Urinary bladder (tissue), 4 donors: Measurements from ENCODE around the gene IPO13. TPM values are rescaled to one million over a fixed set of nuclear protein-coding genes. Genes with fewer than 3 reads are reported as not detected.
A peak's percentile ranks its signal among the peaks of the same experiment; 100 is the strongest.

ENCODE experiments used
- DNase-seq: peaks from one replicate; pipeline ENCODE4 v3.0.0-alpha.2; 2015; ENCODE audit errors: extremely low spot score
- H3K27ac ChIP-seq: one replicate; pipeline ENCODE4 v1.5.1; 2013; ENCODE audit warnings: low read depth, mild to moderate bottlenecking, moderate library complexity
- H3K36me3 ChIP-seq: one replicate; pipeline ENCODE4 v1.6.1; 2013; ENCODE audit warnings: mild to moderate bottlenecking, moderate library complexity; ENCODE audit not compliant: insufficient read depth
- H3K4me1 ChIP-seq: one replicate; pipeline ENCODE4 v1.6.1; 2013; ENCODE audit warnings: mild to moderate bottlenecking, moderate library complexity; ENCODE audit not compliant: insufficient read depth
- H3K4me3 ChIP-seq: one replicate; pipeline ENCODE4 v1.5.1; 2013; ENCODE audit warnings: low read depth, low read length
- WGBS: extraction: QIAGEN DNeasy Blood & Tissue Kit; methylation state at CpG from one replicate; pipeline ENCODE4 v1.1.7; 2013; 5-methylcytosine and 5-hydroxymethylcytosine counted together
- polyA plus RNA-seq: library from polyadenylated mRNA; stranded (reverse); fragments of 200-250 nt; gene quantifications from one replicate; pipeline ENCODE4 v1.2.3, GENCODE V29; 2013
- total RNA-seq: library from RNA; depleted of rRNA; stranded (reverse); fragments of >200 nt; gene quantifications from one replicate; pipeline ENCODE4 v1.2.3, GENCODE V29; 2014
- donor health status: healthy with polysubstance abuse.
- donor health status: healthy.

IPO13 gene
- total and polyA plus RNA-seq, 2 donors = 11.5 to 22.2 TPM

GRCh38 chr1:43977376-43978263, 30.9 kb downstream of the IPO13 start:
- Histone ChIP-seq H3K36me3 (no peaks in the 10 kb centered on the region), H3K4me3 (no peak overlapping the region), H3K27ac (no peak overlapping the region), H3K4me1 (no peaks in the 10 kb centered on the region)
- 84% methylated on average over 9 of the region's 9 CpGs for WGBS
- no peak for DNase-seq

- no peaks in the 10 kb centered on the region for H3K4me1 ChIP-seq
These were observed 31.5 kb downstream of the IPO13 start for GRCh38 chr1:43978264-43978550.

GRCh38 chr1:43978551-43979260, 32.0 kb downstream of the IPO13 start, which contains the start of gene B4GALT2:
Gene B4GALT2, plus strand, starts transcription at chr1:43979210. Its CDS starts 1,951 bp downstream, at chr1:43981161.
- Histone ChIP-seq H3K4me3 (peak within 1 kb of the TSS; percentile 73), H3K36me3 (no peaks in the 10 kb centered on the region), H3K27ac (no peak within 1 kb of the TSS), H3K4me1 (no peaks in the 10 kb centered on the region)
- 6% methylated on average over 47 of the region's 54 CpGs for WGBS
- DNase-seq = no peak

More at GRCh38 chr1:43978264-43978550, 31.5 kb downstream of the IPO13 start:
- no peak overlapping the region for H3K4me3 ChIP-seq
- no peak for DNase-seq
- H3K27ac ChIP-seq = no peak overlapping the region
- 70% methylated on average over 5 of the region's 5 CpGs for WGBS
- no peaks in the 10 kb centered on the region for H3K36me3 ChIP-seq

DNA sequence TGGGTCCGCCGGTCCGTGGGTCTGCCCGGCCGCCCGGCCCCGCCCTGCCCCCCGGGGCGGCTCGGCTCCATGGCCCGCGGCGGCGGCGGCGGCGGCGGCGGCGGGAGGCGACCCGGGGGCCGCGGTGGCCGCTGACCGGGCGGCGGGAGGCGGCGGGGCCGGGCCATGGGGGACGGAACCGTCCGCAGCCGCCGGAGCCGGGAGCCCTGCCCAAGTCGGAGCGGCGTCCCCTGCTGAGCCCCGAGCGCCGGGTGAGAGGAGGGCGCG, 32.4 kb downstream of the IPO13 start:
- H3K27ac ChIP-seq = no peak overlapping the region
- DNase-seq = no peak
- WGBS = under 1% methylated on average over 43 of the region's 45 CpGs

DNA sequence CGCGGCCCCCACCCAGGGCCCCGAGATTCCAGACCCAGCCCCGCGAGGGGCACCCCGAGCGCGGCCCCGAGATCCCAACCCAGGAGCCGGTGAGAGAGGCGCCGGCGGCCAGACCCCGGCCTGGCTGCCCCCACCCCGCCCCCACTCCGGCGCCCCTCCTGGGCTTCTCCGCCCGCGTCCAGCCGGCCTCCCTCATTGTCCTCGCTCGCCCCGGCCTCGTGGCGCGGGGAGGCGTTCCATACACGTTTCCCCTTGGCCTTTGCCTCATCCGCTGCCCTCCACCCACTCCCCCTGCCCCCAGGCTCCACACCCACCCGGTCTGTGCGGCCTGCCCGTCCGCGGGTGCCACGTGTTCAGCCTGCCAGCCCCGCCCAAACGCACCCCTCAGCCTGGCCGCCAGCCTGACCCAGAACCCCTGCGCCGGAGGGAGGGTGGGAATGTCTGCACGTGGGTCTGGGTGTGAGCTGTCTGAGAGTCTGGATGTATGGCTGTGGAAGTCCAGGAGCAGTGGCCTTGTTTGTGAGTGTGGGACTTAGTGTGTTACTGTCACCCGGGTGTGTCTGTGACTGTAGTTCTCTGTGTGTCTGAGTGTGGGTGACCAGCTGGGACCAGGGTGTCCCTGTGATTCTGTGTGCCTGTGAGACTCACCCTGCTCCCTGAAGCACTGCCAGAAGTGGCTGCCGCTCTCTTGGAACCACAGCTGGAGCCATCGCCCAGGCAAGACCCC, 32.9 kb downstream of the IPO13 start:
- H3K36me3 ChIP-seq = no peaks in the 10 kb centered on the region
- DNase-seq = no peak
- no peaks in the 10 kb centered on the region for H3K4me1 ChIP-seq
- peak overlapping the region; percentile 73 for H3K4me3 ChIP-seq
- WGBS = 2% methylated on average over 45 of the region's 45 CpGs
- no peak overlapping the region for H3K27ac ChIP-seq

More for the DNA sequence above, 32.4 kb downstream of the IPO13 start:
- H3K36me3 ChIP-seq = no peaks in the 10 kb centered on the region
- H3K4me3 ChIP-seq = peak overlapping the region; percentile 73
- H3K4me1 ChIP-seq = no peaks in the 10 kb centered on the region

DNA sequence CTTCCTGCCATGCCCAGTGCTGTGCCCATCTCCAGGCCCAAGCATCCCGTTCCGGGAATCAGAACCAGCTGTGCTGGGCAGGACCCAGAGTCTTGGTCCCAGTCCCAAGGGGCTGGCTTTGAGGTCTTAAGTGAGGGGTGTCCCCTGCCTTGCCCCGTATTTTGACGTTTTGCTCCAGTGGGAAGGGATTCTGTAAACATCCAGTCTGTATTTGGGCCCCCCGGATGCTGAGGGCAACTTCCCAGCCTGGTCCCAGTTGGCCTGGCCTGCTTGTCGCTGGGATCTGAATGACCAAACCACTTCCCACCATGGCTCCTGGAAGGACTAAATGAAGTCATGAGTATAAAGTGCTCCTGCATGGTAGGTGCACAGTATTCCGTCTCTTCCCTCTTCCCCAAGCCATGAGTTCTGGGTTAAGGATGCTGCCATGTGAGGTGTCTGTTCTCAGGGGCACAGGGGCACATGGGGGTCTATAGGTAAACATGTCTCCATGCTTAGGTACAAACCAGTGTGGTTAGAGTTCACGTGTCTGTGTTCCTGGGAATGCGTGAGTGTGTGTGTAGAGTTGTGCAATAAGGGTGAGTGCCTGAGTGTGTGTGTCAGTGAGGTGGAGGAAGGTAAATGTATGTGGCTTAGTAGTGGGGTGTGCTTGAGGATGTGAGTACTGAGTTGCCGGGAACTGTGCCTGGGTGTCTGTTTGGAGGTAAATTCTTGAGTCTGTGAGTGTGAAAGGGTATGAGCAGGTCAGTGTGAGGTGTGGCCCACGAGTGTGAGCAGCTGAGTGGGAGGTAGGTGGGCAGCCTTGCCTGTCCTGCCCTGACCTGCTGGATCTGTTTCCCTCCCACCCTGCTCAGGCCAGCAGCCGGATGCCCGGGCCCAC, 33.7 kb downstream of the IPO13 start:
- Histone ChIP-seq H3K4me1 (no peaks in the 10 kb centered on the region), H3K36me3 (no peaks in the 10 kb centered on the region), H3K27ac (no peak overlapping the region), H3K4me3 (no peak overlapping the region)
- 53% methylated on average over 13 of the region's 13 CpGs for WGBS
- DNase-seq = no peak

- WGBS = 88% methylated on average over 20 of the region's 20 CpGs
- DNase-seq = no peak
- no peaks in the 10 kb centered on the region for H3K36me3 ChIP-seq
- H3K4me3 ChIP-seq = no peak overlapping the region
- no peak overlapping the region for H3K27ac ChIP-seq
- H3K4me1 ChIP-seq = no peaks in the 10 kb centered on the region
These were observed 34.4 kb downstream of the IPO13 start for GRCh38 chr1:43981135-43981491.

DNA sequence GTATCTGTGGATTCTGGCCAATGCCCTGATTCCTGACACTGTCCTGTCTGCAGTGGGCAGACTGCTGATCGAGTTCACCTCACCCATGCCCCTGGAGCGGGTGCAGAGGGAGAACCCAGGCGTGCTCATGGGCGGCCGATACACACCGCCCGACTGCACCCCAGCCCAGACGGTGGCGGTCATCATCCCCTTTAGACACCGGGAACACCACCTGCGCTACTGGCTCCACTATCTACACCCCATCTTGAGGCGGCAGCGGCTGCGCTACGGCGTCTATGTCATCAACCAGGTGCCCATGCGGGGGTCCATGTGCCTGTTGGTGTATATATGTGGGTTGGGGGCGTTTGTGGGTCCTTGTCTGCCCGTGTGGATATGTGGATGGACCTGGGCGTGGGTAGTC, 34.9 kb downstream of the IPO13 start:
- 94% methylated on average over 20 of the region's 20 CpGs for WGBS
- H3K4me1 ChIP-seq = no peaks in the 10 kb centered on the region
- DNase-seq = no peak
- no peaks in the 10 kb centered on the region for H3K36me3 ChIP-seq
- H3K27ac ChIP-seq = no peak overlapping the region
- H3K4me3 ChIP-seq = no peak overlapping the region

GRCh38 chr1:43982241-43982640, 35.5 kb downstream of the IPO13 start:
- 90% methylated on average over 8 of the region's 8 CpGs for WGBS

GRCh38 chr1:43982808-43983207, 36.1 kb downstream of the IPO13 start:
- DNase-seq = no peak
- WGBS = 87% methylated on average over 15 of the region's 15 CpGs

More at GRCh38 chr1:43982241-43982640, 35.5 kb downstream of the IPO13 start:
- no peak overlapping the region for H3K27ac ChIP-seq
- DNase-seq = no peak
- H3K4me1 ChIP-seq = no peaks in the 10 kb centered on the region
- H3K4me3 ChIP-seq = no peak overlapping the region
- H3K36me3 ChIP-seq = no peaks in the 10 kb centered on the region

GRCh38 chr1:43983253-43983899, 36.6 kb downstream of the IPO13 start:
- WGBS = 81% methylated on average over 12 of the region's 12 CpGs
- Histone ChIP-seq H3K4me3 (no peak overlapping the region), H3K36me3 (no peaks in the 10 kb centered on the region), H3K4me1 (no peaks in the 10 kb centered on the region), H3K27ac (no peak overlapping the region)
- DNase-seq = no peak

More at GRCh38 chr1:43982808-43983207, 36.1 kb downstream of the IPO13 start:
- H3K4me1 ChIP-seq = no peaks in the 10 kb centered on the region
- H3K4me3 ChIP-seq = no peak overlapping the region
- no peaks in the 10 kb centered on the region for H3K36me3 ChIP-seq
- H3K27ac ChIP-seq = no peak overlapping the region

GRCh38 chr1:43984855-43985254, 38.1 kb downstream of the IPO13 start:
- Histone ChIP-seq H3K4me3 (no peak overlapping the region), H3K4me1 (no peaks in the 10 kb centered on the region), H3K27ac (no peak overlapping the region), H3K36me3 (no peaks in the 10 kb centered on the region)
- no peak for DNase-seq
- 94% methylated on average over 16 of the region's 16 CpGs for WGBS
